H9 (cell line): Measurements from ENCODE around the gene ULK4. TPM values are rescaled to one million over a fixed set of nuclear protein-coding genes. Genes with fewer than 3 reads are reported as not detected.

Source experiments
- DNase-seq: peaks from one replicate; pipeline ENCODE4 v3.0.0-alpha.2; 2017
- H2AFZ ChIP-seq: one replicate; pipeline ENCODE4 v1.6.1; 2013; ENCODE audit warnings: mild to moderate bottlenecking, low read length, control low read depth, moderate library complexity
- H2AK5ac ChIP-seq: 2 replicates; pipeline ENCODE4 v1.6.1; 2013; ENCODE audit warnings: low read length, control low read depth, mixed read lengths; ENCODE audit not compliant: insufficient read length
- H2BK120ac ChIP-seq: one replicate; pipeline ENCODE4 v1.6.1; 2013; ENCODE audit warnings: low read depth, mild to moderate bottlenecking, low read length, control low read depth, inconsistent platforms; ENCODE audit not compliant: poor library complexity, severe bottlenecking
- H2BK12ac ChIP-seq: 2 replicates; pipeline ENCODE4 v1.6.1; 2013; ENCODE audit warnings: low read length, control low read depth, mixed read lengths, low read depth; ENCODE audit not compliant: insufficient read length
- H2BK15ac ChIP-seq: 2 replicates; pipeline ENCODE4 v1.6.1; 2013; ENCODE audit warnings: low read depth, low read length, control low read depth
- H2BK20ac ChIP-seq: one replicate; pipeline ENCODE4 v1.6.1; 2013; ENCODE audit warnings: low read depth, mild to moderate bottlenecking, low read length, control low read depth, inconsistent platforms; ENCODE audit not compliant: poor library complexity, severe bottlenecking
- H2BK5ac ChIP-seq: 2 replicates; pipeline ENCODE4 v1.6.1; 2013; ENCODE audit warnings: low read length, control low read depth, mixed read lengths; ENCODE audit not compliant: insufficient read length
- H3K14ac ChIP-seq: 2 replicates; pipeline ENCODE4 v1.6.1; 2013; ENCODE audit warnings: low read length, control low read depth; ENCODE audit not compliant: insufficient read depth
- H3K18ac ChIP-seq: 2 replicates; pipeline ENCODE4 v1.6.1; 2013; ENCODE audit warnings: low read depth, mild to moderate bottlenecking, mixed read lengths, low read length, control low read depth; ENCODE audit not compliant: insufficient read length
- H3K23ac ChIP-seq: 2 replicates; pipeline ENCODE4 v1.6.1; 2013; ENCODE audit warnings: low read length, control low read depth, mixed read lengths, low read depth; ENCODE audit not compliant: insufficient read length
- H3K23me2 ChIP-seq: 2 replicates; pipeline ENCODE4 v1.6.1; 2013; ENCODE audit warnings: low read depth, mild to moderate bottlenecking, mixed read lengths, low read length, control low read depth; ENCODE audit not compliant: insufficient read length, poor library complexity, severe bottlenecking
- H3K27ac ChIP-seq: 2 replicates; pipeline ENCODE4 v1.5.1; 2013; ENCODE audit warnings: low read length, control low read depth, mixed read lengths, low read depth; ENCODE audit not compliant: insufficient read length
- H3K27me3 ChIP-seq: 2 replicates; pipeline ENCODE4 v1.6.1; 2013; ENCODE audit warnings: low read length, control low read depth, inconsistent platforms; ENCODE audit not compliant: insufficient read depth
- H3K4ac ChIP-seq: 2 replicates; pipeline ENCODE4 v1.6.1; 2013; ENCODE audit warnings: low read depth, mild to moderate bottlenecking, control low read depth, inconsistent platforms, low read length, moderate library complexity
- H3K4me1 ChIP-seq: 2 replicates; pipeline ENCODE4 v1.6.1; 2013; ENCODE audit warnings: low read length, control low read depth, inconsistent platforms; ENCODE audit not compliant: insufficient read depth
- H3K4me2 ChIP-seq: 2 replicates; pipeline ENCODE4 v1.6.1; 2013; ENCODE audit warnings: low read length, control low read depth, mixed read lengths; ENCODE audit not compliant: insufficient read length, insufficient read depth
- H3K56ac ChIP-seq: 2 replicates; pipeline ENCODE4 v1.6.1; 2013; ENCODE audit warnings: low read depth, mild to moderate bottlenecking, mixed read lengths, low read length, control low read depth; ENCODE audit not compliant: insufficient read length
- H3K79me1 ChIP-seq: 2 replicates; pipeline ENCODE4 v1.6.1; 2013; ENCODE audit warnings: low read depth, mild to moderate bottlenecking, moderate library complexity, low read length, control low read depth, inconsistent platforms; ENCODE audit not compliant: insufficient read depth, poor library complexity, severe bottlenecking
- H3K79me2 ChIP-seq: 2 replicates; pipeline ENCODE4 v1.6.1; 2013; ENCODE audit warnings: low read length, control low read depth, inconsistent platforms; ENCODE audit not compliant: insufficient read depth
- H3K9ac ChIP-seq: 2 replicates; pipeline ENCODE4 v1.6.1; 2013; ENCODE audit warnings: low read length, control low read depth, mixed read lengths; ENCODE audit not compliant: insufficient read length; ENCODE audit errors: extremely low read depth
- H3K9me3 ChIP-seq: one replicate; pipeline ENCODE4 v1.6.1; 2013; ENCODE audit warnings: low read depth, low read length, inconsistent platforms; ENCODE audit not compliant: control insufficient read depth
- H3T11ph ChIP-seq: one replicate; pipeline ENCODE4 v1.6.1; 2013; ENCODE audit warnings: mild to moderate bottlenecking, low read length, control low read depth, inconsistent platforms
- H4K20me1 ChIP-seq: one replicate; pipeline ENCODE4 v1.6.1; 2013; ENCODE audit not compliant: control insufficient read depth, insufficient read length, insufficient read depth
- H4K5ac ChIP-seq: 2 replicates; pipeline ENCODE4 v1.6.1; 2013; ENCODE audit warnings: low read depth, mild to moderate bottlenecking, mixed read lengths, low read length, control low read depth; ENCODE audit not compliant: insufficient read length
- H4K8ac ChIP-seq: replicated peaks from 2 replicates; pipeline ENCODE4 v1.6.1; 2013; ENCODE audit warnings: low read length, control low read depth, mixed read lengths, low read depth; ENCODE audit not compliant: insufficient read length
- H4K91ac ChIP-seq: 2 replicates; pipeline ENCODE4 v1.6.1; 2013; ENCODE audit warnings: low read depth, mild to moderate bottlenecking, moderate library complexity, mixed read lengths, low read length, control low read depth; ENCODE audit not compliant: insufficient read length
- H3K27ac Mint-ChIP-seq, 3 experiments: 2 replicates in 2 of 3; 3 replicates in 1 of 3; pipeline ENCODE4 v1.8.0; 2020 to 2021; ENCODE audit warnings: mixed read lengths in 3 of 3, mild to moderate bottlenecking in 1 of 3, moderate library complexity in 1 of 3
- H3K27me3 Mint-ChIP-seq: 2 replicates; pipeline ENCODE4 v1.8.0; 2021; ENCODE audit warnings: low read depth, mild to moderate bottlenecking, moderate library complexity, mixed read lengths
- H3K36me3 Mint-ChIP-seq, 3 experiments: 2 replicates in 2 of 3; 3 replicates in 1 of 3; pipeline ENCODE4 v1.8.0; 2020 to 2021; ENCODE audit warnings: low read depth in 3 of 3, mixed read lengths in 3 of 3; ENCODE audit not compliant: insufficient read depth in 1 of 3
- H3K4me1 Mint-ChIP-seq, 2 experiments: 2 replicates each; pipeline ENCODE4 v1.8.0; 2020; ENCODE audit warnings: mixed read lengths in 2 of 2
- H3K4me3 Mint-ChIP-seq, 2 experiments: 2 replicates in 1 of 2; 3 replicates in 1 of 2; pipeline ENCODE4 v1.8.0; 2020 to 2021; ENCODE audit warnings: mild to moderate bottlenecking in 2 of 2, mixed read lengths in 2 of 2, moderate library complexity in 1 of 2
- H3K9me3 Mint-ChIP-seq, 2 experiments: 2 replicates in 1 of 2; 3 replicates in 1 of 2; pipeline ENCODE4 v1.8.0; 2020; ENCODE audit warnings: mild to moderate bottlenecking in 2 of 2, mixed read lengths in 2 of 2, moderate library complexity in 1 of 2
- WGBS: extraction: QIAGEN DNeasy Blood & Tissue Kit; methylation state at CpG from one replicate; pipeline ENCODE4 v1.1.7; 2013; ENCODE audit warnings: missing lambda C conversion rate, low lambda C conversion rate, mixed read lengths; ENCODE audit not compliant: insufficient read length; ENCODE audit errors: extremely low coverage; 5-methylcytosine and 5-hydroxymethylcytosine counted together
- total RNA-seq: library from RNA; stranded (reverse); gene quantifications from 2 replicates; pipeline ENCODE4 v1.2.1, GENCODE V29; 2021
- TF ChIP-seq, protein P1 (sequence below): fragments of 200-600 bp; sonication (generic); conservative IDR thresholded peaks from 3 replicates; pipeline ENCODE4 v1.8.0; 2021; ENCODE audit warnings: antibody characterized with exemption, mild to moderate bottlenecking

The ULK4 gene
- total RNA-seq, 1 experiment from 2014 or later, result 12.9 TPM

DNA sequence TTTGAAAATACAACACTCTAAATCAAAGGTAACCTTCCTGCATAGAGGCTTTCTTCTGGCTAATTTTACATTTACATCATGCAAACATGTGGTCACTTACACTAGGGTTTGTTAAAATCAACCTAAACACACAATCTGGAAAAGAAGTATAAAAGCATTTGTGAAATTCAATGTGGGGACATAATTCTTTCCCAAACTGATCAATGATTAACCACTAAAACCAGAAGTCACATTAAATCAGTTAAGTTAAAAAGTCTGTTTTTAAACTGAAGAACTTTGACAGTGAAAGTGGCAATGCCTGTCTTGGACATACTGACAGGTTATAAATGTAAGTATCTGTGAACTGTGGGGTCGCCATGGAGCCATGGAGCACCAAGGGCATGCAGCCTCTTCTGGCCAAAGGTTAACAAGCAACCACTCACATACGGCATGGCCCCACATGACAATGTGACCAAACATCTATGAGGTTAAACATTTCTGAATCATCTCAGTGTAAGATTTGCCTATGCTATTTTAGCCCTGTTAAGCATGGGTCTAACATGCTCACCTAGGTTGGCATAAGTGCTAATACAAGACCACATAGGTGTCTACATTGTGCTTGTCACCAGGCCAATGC is 484.4 kb downstream of the ULK4 start:
- no peak overlapping the region for H3K27ac ChIP-seq
- TF ChIP-seq, protein P1, sequence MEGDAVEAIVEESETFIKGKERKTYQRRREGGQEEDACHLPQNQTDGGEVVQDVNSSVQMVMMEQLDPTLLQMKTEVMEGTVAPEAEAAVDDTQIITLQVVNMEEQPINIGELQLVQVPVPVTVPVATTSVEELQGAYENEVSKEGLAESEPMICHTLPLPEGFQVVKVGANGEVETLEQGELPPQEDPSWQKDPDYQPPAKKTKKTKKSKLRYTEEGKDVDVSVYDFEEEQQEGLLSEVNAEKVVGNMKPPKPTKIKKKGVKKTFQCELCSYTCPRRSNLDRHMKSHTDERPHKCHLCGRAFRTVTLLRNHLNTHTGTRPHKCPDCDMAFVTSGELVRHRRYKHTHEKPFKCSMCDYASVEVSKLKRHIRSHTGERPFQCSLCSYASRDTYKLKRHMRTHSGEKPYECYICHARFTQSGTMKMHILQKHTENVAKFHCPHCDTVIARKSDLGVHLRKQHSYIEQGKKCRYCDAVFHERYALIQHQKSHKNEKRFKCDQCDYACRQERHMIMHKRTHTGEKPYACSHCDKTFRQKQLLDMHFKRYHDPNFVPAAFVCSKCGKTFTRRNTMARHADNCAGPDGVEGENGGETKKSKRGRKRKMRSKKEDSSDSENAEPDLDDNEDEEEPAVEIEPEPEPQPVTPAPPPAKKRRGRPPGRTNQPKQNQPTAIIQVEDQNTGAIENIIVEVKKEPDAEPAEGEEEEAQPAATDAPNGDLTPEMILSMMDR, result no peak
- WGBS, result no CpG with 5 or more reads among the region's 2 CpGs

More for the DNA sequence above, 484.4 kb downstream of the ULK4 start:
- Mint-ChIP-seq H3K27me3 (no peaks in the 10 kb centered on the region), H3K9me3 (peaks cover 15 to 16% of the 10 kb centered on the region in 2 experiments), H3K4me3 (no peak overlapping the region), H3K4me1 (peaks cover 17 to 18% of the 10 kb centered on the region in 2 experiments), H3K36me3 (peaks cover 9 to 17% (median 12%) of the 10 kb centered on the region in 3 experiments), H3K27ac (no peak overlapping the region)
- no peaks in the 10 kb centered on the region for H3K23me2 ChIP-seq
- no peak overlapping the region for H2AK5ac ChIP-seq
- no peaks in the 10 kb centered on the region for H3K9me3 ChIP-seq
- H3K4me1 ChIP-seq, result peaks cover 3% of the 10 kb centered on the region; the same call in 1 of the 2 replicates
- H4K20me1 ChIP-seq, result no peaks in the 10 kb centered on the region
- H3K27me3 ChIP-seq, result no peaks in the 10 kb centered on the region
- H2AFZ ChIP-seq, result no peak overlapping the region
- H3K18ac ChIP-seq, result no peak overlapping the region
- H2BK5ac ChIP-seq, result no peak overlapping the region
- no peak overlapping the region for H4K5ac ChIP-seq
- H2BK15ac ChIP-seq, result no peak overlapping the region
- H3K79me2 ChIP-seq, result no peaks in the 10 kb centered on the region
- no peak overlapping the region for H4K91ac ChIP-seq
- H2BK12ac ChIP-seq, result no peak overlapping the region
- H2BK120ac ChIP-seq, result no peak overlapping the region
- H3T11ph ChIP-seq, result no peak overlapping the region
- no peak overlapping the region for H3K9ac ChIP-seq
- no peak overlapping the region for H2BK20ac ChIP-seq
- H3K23ac ChIP-seq, result no peak overlapping the region
- H4K8ac ChIP-seq, result no peak overlapping the region
- H3K14ac ChIP-seq, result no peak overlapping the region
- H3K79me1 ChIP-seq, result no peaks in the 10 kb centered on the region
- no peak overlapping the region for H3K4ac ChIP-seq
- no peak overlapping the region for H3K56ac ChIP-seq
- DNase-seq, result no peak
- H3K4me2 ChIP-seq, result no peak overlapping the region
